Measurements from ENCODE around the gene BMP7.
"Not testable (repeated sequence)": the region's sequence is repeated elsewhere in the genome, so short reads cannot be mapped to it uniquely, and the experiment has no call there.

The BMP7 gene

DNA sequence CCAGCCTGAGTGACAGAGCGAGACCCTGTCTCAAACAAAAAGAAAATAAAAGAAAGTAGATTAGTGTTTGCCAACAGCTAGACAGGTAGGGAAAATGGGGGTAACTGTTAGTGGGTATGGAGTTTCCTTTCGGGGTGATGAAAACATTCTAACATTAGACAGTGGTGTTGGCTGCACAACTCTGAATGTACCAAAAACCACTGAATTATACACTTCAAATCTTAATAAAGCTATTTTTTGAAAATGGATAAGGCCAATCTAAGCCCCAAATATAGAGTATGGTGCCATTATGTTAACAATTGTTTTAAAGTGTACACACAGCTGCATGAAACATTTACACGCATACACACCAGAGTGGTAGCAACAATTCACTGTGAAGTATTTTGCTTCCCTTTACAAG is 57.0 kb downstream of the BMP7 start:
- no peak for DNase-seq

DNA sequence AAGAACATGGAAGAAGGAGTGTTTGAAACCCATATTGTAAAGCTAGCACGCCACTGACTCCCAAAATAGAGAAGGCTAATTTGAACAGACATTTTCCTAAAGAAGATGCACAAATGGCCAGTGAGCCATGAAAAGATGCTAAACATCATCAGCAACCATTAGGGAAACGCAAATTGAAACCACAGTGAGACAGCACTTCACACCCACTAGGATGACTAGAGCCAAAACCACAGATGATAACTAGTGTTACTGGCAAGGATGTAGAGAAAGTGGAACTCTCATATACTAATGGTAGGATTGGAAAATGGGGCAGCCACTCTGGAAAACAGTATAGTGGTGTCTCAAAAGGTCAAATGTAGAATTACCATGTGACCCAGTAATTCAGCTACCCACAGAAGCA is 58.2 kb downstream of the BMP7 start:
- DNase-seq: no peak

DNA sequence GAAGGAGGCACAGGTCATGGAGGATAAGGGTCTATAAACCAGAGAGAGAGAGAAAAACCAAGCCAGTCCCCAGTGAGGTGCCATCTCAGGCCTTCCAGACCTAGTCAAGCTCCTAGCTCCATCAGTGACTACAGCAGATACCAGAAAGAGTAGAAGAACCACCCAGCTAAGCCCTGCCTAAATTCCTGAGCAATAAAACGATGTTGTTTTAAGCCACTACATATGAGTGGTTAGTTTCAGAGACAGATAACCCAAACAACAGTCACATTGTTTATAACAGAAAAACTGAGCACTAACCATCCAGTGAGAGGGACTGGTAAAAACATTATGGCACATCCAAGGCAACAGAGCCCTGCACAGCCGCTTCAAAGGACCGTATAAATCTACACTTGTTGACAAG is 59.2 kb downstream of the BMP7 start:
- DNase-seq: no peak

DNA sequence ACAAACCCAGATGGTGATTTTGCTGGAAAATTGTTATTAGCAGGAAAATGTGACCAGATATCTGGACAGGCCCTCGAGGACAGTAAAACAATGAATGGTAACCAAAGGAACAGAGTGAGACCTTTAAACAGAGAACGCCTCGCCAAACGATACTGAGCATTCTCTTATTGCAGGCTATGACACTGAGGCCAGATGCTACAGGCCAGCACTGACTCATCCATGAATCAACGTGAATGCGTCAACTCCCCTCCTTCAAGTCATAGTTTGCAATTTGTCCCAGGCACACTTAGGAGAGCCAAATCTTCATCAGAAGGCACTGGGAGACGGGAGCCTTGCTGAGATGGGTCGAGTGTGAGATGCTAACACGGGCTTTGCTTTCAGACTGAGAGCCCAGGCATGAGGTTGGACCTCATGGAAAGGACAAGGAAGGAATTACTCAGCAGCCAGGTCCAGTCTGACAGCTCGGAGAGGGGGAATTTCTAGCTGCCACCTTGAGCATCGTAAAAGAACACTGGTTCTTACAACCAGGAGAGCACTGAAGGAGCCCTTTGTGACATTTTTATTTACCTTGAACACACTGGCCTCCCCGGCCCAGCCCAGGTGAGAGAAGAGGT is 60.7 kb downstream of the BMP7 start:
- DNase-seq: no peak

DNA sequence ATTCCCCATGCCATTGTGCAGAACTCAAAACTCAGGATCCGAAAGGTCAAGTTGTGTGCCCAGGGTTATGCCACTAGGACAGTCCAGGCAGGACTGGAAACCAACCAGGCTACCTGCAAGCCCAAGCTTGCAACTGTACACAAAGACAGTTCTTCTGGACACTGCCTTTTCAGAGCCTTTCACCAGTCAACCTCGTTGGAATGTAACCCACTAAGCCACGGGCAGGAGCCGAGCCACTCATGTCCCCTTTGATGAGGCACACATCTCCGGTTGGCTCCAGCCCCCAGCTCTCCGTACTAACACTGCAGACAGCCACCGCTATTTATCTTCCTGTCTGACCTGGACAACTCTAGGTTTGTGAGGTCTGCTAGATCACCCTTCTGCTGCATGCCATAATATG is 62.5 kb downstream of the BMP7 start:
- DNase-seq: no peak

DNA sequence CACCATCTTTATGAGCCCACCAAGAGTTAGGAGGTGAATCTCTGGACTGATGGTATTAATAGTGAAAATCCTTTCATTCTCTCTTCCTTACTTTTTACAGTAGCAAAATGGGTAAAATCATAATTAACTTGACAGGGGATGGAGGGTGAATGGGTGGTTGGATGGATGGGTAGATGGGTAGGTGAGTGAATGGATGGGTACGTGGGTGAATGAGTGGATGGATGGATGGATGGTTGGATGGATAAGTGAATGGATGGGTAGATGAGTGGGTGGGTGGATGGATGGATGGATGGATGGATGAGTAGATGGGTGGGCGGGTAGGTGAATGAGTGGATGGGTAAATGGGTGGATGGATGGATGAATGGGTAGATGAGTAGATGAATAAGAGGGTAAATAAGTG is 63.2 kb downstream of the BMP7 start:
- DNase-seq: no peak

DNA sequence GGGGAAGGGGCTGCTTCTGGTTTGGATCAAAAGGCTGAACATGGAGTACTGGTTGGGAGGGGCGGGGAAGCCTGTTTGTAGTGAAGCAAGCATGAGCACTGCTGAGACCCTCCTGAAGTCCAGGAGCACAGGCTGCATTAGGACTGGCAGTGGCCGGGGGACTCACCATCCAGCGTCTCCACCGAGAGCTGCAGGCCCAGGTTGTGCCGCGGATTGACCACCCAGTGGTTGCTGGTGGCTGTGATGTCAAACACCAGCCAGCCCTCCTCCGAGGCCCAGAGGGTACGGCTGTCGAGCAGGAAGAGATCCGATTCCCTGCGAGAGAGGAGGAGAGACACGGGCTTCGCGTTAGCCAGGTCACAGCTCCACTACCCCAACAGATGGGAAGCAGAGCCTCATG is 64.1 kb downstream of the BMP7 start:
- no peak for DNase-seq

DNA sequence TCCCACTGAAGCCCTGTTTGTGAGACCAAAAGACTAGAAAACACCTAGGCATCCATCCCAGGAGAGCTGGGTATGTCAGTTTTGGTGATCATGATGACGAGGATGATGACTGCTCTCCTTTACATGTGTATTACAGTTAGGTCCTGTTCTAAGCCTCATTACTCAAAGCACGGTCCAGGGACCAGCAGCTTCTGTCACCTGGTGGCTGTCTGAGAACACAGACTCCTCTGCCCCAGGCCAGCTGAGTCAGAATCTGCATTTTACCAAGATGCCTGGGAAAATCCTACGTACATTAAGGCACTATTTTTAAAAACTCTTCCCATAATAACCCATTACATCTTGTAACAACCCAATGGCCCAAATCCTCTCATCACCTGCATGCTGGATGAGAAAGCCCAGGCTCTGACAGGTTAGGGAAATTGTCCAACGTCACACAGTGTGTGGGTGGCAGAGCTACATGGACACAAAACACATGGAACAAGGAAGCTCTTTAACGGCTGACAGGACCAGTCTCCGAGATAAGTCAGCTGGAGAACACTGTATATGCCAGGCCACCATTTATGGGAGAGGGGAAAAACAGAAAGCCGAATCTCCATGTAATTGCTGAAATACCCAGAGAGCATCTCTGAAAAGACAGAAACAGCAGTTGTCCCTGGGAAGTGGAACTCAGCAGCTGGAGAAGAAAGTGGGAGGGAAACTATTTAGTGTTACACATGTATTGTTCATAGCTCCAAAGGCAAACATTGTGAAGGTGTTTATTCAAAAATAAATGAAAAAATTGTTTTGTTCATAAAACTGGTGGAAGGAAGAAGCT is 65.4 kb downstream of the BMP7 start:
- no peak for DNase-seq

DNA sequence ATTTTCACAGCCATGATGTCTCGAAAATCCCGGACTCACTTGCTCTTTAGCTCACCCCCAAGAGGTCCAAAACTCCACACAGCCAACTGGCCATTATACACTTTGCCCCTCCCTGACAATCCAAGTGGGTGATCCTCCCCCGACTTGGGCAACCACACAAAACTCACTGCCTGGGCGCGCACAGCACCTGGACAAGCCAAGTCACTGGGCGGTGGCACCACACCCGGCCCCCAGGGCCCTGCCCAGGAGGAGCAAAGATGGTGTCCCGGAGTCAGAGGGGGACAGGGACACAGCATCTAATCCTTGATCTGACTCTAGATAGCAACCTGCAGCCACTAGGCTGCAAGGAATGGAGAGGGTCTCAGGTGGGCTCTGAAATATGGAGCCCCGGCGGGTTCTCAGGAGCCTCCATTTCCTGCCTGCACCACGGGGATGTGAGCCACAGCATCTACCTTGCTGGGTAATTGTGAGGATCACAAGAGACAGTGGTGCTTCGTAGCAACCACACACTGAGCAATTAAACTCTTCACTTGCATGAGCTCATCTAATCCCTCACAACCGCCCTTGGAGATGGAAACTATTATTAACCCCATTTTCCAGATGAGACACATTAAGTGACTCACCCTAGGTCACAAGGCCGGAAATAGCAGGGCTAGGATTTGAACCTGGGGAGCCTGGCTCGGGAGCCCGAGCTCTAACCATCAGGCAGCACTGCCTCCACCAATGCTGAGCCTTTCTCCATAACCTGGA is 66.6 kb downstream of the BMP7 start:
- DNase-seq: no peak

DNA sequence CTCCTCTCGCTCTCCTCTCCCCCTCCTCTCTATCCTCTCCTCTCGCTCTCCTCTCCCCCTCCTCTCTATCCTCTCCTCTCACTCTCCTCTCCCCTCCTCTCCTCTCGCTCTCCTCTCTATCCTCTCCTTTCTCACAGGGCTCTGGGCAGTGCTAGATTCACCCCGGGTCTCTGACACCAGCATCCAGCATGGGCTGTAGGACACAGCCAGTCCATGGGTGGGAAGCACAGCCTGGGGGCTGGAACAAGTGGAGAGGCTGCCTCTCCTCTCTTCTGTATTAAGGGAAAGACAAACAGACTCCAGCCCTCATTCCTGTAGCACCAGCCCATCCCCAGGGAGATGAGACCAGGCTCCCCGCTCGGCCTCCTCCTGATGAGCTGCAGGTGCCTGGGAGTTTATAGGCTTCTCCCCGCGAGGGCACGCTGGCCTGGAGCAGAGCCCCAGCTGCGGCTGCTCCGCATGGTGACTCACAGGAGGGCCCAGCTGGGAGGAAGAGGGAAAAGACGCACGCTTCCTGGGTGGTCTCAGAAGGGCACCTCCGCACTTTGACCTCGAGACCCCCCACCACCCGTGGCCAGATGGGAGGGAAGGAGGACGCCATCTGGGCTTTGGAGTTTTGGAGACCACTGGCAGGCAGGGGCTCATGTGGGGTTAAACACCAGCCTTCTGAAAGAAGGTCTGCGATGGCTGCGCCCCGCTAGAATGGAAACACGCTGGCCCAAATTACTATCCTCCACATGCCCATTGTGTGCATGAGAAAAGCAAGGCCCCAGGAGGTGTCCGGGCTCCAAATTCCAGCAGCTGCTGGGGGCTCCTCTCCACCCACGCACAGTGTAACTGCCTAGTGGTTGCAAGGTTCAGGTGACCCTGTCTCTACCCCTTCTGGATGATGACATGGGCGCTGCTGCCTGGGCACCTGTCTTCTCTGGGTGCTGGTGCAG is 68.0 kb downstream of the BMP7 start:
- no peak for DNase-seq

DNA sequence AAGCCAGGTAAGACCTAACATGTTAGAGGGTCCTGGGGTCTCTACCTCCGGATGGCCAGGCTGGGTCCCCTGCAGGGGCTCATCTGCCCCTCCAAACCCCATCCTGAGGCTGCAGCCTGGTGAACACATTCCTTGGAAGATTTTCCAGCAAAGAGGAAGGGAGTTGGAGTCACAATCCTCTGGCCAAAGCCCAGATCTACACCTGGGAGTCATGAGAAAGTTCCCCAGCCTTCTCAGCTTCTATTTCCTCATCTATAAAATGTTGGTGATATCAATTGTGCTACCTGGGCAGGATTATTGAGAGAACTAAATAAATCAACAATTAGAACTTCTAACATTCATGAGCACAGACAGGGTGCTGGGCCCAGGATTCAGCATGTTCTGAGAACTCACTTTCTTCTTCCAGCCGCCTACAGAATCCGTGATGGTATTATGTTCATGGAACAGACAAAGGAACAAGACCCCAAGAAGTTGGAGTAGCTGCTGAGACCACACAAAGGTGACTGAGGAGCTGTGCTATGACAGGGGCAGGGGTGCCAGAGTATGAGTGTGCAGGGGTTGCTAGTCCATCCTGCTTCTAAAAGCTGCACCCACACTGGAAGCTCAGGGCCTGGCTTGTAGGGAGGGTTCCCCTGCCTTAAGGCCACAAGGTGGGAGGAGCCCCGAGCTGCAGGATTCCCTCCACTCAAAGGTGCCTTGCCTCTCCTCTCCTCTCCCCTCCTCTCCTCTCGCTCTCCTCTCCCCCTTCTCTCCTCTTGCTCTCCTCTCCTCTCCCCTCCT is 68.9 kb downstream of the BMP7 start:
- no peak for DNase-seq

DNA sequence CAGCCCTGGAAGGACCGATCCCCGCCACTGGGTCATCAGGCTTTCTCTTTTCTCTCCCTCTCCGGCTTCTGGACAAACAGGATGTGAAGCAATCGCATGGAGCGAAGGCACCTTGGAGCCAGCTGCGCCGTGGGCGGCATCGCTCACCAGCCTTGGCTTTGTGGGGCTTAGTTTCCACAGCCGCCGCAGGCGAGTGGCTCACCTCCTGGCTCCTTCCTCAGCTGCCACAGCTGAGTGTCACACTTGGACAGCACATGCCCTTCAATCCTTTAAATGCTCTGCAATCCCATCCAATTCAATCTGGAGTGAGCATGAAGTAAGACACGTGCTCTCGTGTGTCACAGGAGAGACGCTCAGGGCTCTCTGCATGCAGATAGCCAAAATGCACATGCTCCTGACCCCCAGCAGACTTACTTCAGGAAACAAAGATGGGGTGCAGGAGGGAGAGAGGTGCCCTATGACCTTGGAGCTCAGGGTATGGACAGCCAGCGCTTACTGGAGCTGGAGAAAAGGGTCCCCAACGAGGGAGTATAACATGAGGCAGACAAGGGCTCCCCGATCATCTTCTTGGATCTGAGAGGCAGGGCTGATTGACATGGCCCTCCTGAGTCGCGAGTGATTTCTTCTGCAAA is 70.9 kb downstream of the BMP7 start:
- no peak for DNase-seq

DNA sequence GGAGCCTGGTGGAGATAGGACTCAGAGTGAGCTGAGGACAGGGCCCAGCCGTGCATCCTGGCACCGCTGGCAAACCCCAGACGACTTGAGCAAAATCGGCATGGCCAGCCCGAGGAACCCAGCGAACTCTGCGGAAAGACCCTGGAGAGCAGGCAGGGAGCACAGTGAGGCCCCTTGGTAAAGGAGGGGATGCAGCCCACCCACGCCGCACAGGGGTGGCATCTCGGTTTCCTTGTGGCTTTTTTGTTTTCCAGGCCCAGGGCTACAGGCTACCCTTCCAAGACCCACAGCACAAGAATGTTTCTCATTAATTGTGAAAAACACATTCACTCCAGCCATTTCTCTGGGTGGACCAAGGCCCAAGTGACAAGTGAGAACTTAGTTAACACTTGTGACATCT is 71.4 kb downstream of the BMP7 start:
- no peak for DNase-seq

DNA sequence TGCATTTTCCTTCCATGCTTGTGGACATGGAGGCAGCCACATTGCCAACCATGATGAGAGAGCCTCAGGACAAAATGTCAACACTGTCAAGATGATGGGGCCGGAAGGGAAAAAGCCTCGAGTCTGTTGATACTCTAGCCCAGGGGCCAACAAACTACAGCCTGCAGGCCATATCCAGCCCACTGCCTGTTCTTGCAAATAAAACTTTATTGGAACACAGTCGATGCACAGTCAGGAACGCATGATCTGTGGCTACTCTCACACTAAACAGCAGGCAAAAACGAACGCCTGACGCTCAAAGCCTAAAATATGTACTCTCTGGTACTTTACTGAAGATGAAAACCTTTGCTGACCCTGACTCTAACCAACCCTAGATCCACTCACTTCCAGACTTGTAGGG is 72.3 kb downstream of the BMP7 start:
- no peak for DNase-seq

DNA sequence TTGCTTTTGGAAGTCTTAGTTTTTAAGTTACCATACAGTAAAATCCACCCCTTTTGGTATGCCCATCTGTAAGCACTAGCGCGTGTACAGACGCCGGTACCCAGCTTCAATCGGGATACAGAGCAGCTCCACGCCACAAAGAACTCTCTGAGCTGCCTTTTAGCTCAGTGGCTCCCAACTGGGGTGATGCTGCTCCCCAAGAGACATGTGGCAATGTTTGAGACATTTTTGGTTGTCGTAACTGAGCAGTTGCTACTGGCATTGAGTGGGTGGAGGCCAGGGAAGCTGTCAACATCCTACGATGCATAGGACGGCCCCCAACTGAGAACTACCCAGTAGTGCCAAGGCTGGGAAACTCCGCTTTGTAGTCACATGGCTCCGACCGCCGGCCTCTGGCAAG is 73.3 kb downstream of the BMP7 start:
- no peak for DNase-seq

DNA sequence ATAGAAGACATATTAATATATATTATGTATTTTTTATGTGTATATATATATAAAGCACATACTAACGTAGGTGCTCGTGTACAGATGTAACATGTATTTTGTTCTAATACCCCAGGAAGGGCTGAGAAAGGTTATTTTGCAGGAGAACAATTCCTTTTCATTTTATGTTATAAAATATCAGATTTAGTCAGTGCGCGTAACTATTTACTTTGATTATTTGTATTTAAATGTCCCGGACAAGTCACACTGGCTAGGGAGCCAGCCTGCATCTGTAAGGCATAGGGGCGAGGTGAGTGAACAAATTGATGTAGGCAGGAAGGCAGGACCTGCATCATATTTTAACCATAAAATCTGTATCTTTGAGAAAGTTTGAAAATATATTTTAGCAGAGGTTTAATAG is 74.1 kb downstream of the BMP7 start:
- DNase-seq: no peak

DNA sequence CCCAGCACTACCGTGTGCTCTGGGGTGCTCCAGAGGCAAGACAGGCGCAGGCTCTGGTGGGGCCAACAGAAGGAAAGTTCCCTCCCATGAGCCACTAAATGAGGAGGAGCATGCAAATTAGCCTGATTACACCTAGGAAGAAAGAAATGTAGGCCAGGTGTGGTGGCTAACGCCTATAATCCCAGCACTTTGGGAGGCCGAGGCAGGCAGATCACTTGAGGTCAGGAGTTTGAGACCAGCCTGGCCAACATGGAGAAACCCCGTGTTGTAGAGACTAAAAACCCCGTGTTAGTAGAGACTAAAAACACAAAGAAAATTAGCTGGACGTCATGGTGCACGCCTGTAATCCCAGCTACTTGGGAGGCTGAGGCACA is 75.2 kb downstream of the BMP7 start:
- DNase-seq: not testable (repeated sequence)

DNA sequence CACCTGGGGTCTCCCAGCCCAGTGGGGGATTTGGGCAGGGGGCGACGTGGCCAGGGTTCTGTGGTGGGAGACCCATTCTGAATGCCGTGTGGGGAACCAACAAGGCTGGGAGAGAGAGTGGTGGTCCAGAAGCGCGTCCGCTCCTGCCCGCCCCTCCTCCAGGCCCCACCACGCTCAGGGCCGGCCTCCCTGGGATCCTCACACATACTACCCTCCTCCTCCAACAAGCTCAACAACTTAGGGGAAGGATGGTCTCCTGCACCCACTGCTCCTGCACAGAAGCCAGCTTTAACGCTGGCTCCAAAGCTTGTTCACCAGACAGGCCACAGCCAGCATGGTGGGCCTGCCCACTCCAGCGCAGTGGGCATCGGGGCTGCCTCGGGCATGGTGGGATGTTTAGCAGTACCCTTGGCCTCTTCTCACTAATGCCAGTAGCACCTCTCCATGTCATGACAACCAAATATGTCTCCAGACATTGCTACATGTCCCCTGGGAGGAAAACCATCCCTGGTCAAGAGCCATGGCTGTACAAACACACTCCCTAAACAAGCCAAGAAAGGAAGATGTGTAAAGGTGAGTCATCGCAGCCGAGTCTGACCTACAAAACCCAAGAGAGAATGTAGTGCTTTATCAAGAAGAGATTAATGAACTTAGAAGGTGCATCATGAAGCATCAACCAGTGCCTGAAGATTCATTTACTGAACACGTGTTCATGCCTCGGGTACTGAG is 75.7 kb downstream of the BMP7 start:
- DNase-seq: no peak

DNA sequence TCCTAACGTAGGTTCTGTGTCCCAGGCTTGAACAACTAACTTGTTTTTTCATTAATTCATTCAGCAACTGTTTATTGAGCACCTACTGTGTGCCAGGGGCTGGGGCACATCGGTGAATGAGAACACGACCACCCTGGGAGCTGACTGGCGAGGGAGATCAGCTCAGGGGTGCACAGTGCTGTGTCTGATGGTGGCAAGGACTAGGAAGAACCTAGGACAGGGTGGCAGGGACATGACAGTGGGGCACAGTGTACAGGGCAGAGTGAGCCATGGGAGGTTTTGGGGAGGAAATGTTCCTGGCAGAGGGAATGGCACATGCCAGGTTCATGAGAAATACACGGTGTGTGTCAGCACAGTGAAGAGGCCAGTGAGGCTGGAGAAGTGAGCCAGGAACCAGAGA is 76.7 kb downstream of the BMP7 start:
- no peak for DNase-seq

DNA sequence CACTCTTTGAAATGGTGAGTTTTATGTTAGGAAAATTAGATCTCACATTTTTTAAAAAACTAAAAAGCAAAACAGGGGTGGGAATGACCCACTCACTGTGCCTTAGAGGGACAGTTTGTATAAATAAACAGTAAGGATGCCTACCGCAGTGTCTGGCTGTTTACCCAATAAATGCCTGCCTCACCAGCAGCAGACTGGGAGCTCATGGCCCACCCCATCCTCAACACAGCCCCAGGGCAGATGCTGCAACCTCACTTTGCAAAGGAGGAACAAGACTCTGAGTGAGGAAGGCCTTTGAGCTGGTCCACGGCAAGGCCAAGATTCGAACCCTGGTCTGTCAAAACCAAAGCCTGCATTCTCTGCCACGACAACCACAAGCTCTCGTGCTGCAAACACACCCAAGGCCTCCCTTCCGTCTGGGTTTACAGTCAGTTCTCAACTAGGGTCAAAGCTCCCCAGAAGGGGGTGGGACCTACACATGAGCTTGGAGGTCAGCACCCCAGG is 77.8 kb downstream of the BMP7 start:
- no peak for DNase-seq

DNA sequence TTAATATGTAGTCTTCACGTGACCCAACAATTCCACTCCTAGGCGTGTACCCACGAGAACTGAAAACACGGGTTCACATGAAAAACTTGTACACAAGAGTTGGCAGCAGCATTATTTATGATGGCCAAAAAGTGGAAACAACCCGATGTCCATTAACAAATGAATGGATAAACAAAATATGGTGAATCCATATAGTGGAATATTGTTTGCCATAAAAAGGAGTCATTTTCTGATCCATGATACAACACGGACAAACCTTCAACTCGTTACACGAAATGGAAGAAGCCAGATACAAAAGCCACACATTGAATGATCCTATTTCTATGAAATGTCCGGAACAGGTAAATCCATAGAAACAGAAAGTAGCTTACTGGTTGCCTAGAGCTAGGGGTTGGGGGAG is 78.4 kb downstream of the BMP7 start:
- no peak for DNase-seq

Measured in femur (tissue), 1 donor.